Measurements from ENCODE around the gene MALAT1.
"Not testable (repeated sequence)": the region's sequence is repeated elsewhere in the genome, so short reads cannot be mapped to it uniquely, and the experiment has no call there.

Gene MALAT1

GRCh38 chr11:65522718-65523630 lies 24.1 kb downstream of the MALAT1 start:
- DNase-seq (ENCODE audit: low read depth), result not testable (repeated sequence)

GRCh38 chr11:65523631-65523968 lies 24.8 kb downstream of the MALAT1 start:
- not testable (repeated sequence) for DNase-seq (ENCODE audit: low read depth)

DNA sequence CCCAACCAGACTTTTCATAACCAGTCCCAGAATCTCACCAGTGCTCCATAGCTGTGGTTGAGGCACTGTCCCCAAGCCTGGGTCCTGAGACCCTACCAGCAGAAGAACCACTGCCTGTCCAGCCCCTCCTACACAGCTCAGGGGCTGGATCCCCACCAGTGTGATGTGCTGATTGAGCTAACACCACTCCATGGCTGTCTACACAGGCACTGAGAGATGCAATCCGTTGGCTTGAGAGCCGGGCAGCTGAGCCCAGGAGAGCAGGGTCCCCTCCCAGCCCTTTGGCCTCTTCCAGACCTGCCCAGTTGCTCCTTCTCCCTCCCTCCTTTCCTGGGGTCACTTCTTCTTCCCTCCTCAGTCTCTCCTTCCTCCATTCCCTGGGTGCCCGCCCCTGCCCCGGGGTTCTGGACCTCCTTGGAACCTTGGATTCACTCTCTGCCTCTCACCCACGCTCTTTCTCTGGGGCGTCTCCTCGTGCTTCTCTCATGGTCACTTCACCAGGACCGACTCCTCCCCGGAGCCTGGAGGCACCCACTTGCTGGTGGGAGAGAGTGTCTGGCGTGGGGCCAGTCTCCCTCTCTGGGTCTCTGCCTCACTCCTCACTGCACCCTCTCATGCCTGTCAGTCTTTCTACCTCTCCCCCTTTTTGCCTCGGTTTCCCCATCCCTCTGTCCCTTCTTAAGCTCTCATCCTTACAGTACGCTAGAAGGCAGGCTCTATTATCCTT lies 25.3 kb downstream of the MALAT1 start:
- no peak for DNase-seq (ENCODE audit: low read depth)

DNA sequence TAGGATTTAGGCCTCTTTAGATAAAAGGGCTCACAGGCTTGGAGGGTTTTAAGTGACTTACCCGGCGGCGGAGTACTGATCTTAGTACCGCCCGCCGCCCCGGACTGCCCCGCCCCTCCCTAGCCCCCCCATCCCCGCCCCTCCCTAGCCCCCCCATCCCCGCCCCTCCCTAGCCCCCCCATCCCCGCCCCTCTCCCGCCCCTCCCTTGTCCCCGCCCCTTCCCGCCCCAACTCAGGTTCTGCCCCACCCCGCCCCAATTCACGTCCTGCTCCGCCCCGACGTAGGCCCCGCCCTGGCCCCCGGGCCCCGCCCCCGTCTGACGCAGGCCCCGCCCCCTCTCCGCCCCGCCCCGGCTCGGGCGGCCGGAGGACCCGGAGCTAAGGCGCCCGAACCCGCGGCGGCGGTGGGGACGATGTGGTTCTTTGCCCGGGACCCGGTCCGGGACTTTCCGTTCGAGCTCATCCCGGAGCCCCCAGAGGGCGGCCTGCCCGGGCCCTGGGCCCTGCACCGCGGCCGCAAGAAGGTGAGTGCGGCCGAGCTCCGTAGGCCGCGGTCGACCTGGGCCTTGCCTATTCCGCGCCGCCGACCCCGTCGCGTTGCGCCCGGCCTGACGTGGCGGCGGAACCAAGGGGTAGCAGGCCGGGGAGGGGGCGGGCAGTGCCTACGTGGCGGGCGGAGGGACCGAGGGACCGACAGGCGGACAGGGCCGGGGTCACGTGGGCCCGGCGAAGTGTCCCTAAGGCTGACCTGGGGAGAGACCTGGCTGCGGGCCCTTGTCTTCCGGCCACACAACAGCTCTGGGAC lies 26.1 kb downstream of the MALAT1 start, which contains the start of gene SCYL1:
SCYL1 (plus strand) TSS at position 343 of the 805 bp plus-strand sequence; CDS start at position 414, 71 bp downstream.
- no peak for DNase-seq (ENCODE audit: low read depth)

DNA sequence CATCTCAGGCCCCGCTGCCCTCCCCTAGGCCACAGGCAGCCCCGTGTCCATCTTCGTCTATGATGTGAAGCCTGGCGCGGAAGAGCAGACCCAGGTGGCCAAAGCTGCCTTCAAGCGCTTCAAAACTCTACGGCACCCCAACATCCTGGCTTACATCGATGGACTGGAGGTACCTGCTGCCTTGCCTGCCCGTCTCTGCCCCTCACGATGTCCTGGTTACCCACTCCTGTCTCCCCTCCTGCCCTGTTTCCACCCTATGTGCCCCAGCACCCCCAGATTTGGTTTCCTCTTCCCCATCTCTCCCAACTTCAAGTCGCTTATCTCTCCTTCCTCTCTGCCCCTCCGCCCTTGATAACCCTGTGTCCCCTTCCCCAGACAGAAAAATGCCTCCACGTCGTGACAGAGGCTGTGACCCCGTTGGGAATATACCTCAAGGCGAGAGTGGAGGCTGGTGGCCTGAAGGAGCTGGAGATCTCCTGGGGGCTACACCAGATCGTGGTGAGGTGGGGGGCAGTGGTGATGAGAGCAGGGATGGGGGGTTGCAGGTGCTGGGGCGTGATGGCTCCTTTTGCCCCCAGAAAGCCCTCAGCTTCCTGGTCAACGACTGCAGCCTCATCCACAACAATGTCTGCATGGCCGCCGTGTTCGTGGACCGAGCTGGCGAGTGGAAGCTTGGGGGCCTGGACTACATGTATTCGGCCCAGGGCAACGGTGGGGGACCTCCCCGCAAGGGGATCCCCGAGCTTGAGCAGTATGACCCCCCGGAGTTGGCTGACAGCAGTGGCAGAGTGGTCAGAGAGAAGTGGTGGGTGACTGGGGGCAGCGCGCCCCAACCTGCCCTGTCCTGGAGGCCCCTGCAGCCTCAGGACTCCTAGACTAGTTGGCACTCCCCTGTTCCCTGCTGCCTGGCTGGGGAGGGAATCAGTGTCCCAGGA lies 27.0 kb downstream of the MALAT1 start:
- no peak for DNase-seq (ENCODE audit: low read depth)

GRCh38 chr11:65526744-65527143 lies 27.9 kb downstream of the MALAT1 start:
- DNase-seq (ENCODE audit: low read depth), result no peak

- no peak for DNase-seq (ENCODE audit: low read depth)
Observed at GRCh38 chr11:65528819-65529350, 30.0 kb downstream of the MALAT1 start.

GRCh38 chr11:65529475-65530156 lies 30.8 kb downstream of the MALAT1 start:
- no peak for DNase-seq (ENCODE audit: low read depth)

DNA sequence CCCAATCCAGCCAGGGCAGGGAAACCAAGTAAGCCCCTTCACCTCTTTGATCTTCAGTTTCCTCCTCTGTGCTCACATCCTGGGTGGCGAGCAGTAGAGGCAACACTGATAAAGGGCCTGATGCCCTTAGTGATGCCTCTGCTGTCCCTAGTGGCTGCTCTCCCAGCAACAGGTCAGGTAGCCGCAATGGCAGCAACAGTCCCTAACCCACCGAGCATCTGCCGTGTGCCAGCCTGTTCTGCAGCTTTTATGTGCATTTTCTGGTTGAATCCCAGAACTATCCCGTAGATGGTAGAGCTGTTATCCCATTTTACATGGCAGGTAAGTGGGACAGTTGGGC lies 31.3 kb downstream of the MALAT1 start:
- DNase-seq (ENCODE audit: low read depth), result no peak

DNA sequence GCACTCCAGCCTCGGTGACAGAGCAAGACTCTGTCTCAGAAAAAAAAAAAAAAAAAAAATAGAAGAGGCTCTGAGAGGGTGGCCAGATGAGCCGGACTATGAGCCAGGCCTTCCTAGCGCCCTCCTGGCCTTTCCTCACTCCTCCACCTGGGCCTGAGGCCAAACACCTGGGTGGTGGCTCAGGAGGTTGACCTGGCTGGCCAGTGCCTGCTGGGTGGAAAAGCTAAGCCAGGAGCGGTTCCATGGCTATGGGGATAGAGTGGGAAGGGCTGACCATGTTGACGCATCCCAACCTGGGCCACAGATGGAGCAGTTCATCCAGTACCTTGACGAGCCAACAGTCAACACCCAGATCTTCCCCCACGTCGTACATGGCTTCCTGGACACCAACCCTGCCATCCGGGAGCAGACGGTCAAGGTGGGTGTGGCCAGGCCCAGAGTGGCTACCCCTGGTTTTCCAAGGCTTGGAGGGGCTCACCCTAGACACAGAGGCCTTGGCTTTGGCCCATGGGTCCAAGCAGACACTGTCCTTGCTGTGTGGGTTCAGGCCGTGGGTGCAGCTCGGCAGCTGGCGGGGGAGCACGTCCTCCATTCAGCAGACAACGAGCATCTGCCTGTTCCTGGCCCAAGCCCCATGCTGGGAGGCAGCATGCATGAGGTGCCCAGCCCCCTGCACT lies 33.7 kb downstream of the MALAT1 start:
- DNase-seq (ENCODE audit: low read depth), result no peak

DNA sequence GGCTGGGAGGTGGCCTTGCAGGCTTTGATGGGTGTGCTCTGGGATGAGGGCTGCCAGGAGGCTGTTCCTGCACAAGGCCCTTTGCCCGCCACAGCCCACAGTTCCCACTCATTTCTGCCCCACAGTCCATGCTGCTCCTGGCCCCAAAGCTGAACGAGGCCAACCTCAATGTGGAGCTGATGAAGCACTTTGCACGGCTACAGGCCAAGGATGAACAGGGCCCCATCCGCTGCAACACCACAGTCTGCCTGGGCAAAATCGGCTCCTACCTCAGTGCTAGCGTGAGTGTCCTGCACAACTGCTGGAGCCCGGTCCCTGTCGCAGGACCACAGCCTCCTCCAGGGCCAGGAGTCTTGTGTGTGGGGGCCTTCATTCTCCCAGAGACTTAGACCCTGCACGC lies 36.3 kb downstream of the MALAT1 start:
- no peak for DNase-seq (ENCODE audit: low read depth)

- no peak for DNase-seq (ENCODE audit: low read depth)
Observed at GRCh38 chr11:65536412-65537295, 37.8 kb downstream of the MALAT1 start.

DNA sequence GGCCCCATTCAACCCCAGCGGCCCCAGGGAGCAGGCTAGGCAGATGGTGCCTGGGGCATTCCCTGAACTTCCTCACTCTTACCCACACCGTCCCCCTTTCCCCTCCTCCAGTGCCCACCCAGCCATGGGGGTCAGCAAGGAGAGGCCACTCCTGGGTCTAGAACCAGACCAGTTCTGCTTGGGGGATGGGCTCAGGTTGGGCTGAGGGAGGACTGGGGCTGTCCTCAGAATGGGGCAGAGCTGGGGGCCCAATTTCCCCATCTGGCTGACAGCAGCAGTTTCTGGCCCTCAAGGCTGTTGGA lies 38.4 kb downstream of the MALAT1 start:
- DNase-seq (ENCODE audit: low read depth), result no peak

DNA sequence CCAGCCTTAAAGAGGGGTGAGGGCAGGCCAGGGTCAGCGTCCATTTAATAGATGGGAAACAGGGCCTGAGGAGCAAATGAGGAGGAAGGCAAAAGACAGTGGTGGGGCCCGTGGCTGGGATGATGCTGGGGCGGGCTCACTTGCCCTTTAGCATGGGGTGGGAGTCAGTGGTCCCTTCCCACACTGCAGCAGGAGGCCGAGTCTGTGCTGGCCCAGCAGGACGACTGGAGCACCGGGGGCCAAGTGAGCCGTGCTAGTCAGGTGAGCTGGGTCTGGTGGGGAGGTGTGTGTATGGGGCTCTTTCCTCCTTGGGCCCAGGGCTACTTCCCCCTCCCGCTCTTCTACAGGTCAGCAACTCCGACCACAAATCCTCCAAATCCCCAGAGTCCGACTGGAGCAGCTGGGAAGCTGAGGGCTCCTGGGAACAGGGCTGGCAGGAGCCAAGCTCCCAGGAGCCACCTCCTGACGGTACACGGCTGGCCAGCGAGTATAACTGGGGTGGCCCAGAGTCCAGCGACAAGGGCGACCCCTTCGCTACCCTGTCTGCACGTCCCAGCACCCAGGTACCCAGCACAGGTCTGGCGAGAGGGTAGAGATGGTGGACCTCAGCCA lies 38.9 kb downstream of the MALAT1 start:
- no peak for DNase-seq (ENCODE audit: low read depth)

- DNase-seq (ENCODE audit: low read depth), result no peak
Observed at GRCh38 chr11:65538232-65538914, 39.5 kb downstream of the MALAT1 start.

DNA sequence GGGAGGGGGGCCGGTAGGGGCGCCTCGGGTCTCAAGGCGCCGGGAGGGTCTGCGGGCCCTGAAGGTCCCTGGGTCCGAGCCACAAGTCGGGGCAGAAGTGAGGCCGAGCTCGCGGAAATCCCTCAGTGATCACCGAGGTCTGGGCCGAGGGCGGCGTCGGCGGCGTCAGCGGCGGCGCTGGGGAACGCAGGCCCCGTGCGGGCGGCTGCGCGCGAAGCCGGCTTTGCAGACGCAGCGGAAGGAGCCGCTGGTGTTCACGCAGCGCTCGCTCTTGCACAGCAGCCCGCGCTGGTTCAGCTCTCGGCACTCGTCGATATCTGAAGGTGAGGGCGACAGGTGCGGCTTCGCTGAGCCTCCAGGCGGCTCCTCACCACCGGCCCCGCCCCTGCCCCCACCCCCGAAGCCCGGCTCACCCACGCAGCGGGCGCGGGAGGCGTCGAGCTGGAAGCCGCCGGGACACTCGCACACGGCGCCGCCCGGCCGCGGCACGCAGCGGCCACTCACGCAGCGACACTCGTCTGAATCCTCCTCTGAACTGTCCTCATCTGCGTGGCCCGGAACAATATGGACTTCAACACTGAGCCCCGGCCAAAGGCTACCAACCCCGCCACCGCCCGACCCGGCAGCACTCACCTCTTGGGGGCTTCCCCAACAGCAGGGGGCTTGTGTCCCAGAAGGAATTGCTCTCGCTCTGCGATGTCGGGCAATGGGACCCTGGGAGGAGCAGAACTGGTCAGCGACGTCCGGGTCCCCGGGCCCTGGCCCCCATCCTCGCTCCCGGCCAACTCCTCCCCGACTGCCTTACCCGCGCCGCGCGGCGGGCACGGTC lies 40.3 kb downstream of the MALAT1 start:
- DNase-seq (ENCODE audit: low read depth), result no peak

GRCh38 chr11:65539744-65540289 lies 41.0 kb downstream of the MALAT1 start:
- DNase-seq (ENCODE audit: low read depth), result no peak
